Astrocyte of the cerebellum (primary cell): ENCODE results near the gene FRMD4A.

ENCODE experiments used
- DNase-seq: peaks from one replicate; pipeline ENCODE4 v3.0.0-alpha.2; 2011; ENCODE audit warnings: low read depth
- H3K4me3 ChIP-seq: 2 replicates; pipeline ENCODE4 v1.5.1; 2011; ENCODE audit warnings: mild to moderate bottlenecking, low read depth, low read length, moderate library complexity
- in situ Hi-C: cut with HindIII; loops from 2 replicates; pipeline ENCODE4 v1.10.0; 2017; ENCODE audit warnings: low sequenced_read_pairs
- TF ChIP-seq, protein P1 (sequence below): IDR thresholded peaks from 2 replicates; pipeline ENCODE4 v1.5.1; 2012; ENCODE audit warnings: low read length, low read depth, moderate library complexity, mild to moderate bottlenecking; ENCODE audit errors: missing control alignments

Gene FRMD4A

DNA sequence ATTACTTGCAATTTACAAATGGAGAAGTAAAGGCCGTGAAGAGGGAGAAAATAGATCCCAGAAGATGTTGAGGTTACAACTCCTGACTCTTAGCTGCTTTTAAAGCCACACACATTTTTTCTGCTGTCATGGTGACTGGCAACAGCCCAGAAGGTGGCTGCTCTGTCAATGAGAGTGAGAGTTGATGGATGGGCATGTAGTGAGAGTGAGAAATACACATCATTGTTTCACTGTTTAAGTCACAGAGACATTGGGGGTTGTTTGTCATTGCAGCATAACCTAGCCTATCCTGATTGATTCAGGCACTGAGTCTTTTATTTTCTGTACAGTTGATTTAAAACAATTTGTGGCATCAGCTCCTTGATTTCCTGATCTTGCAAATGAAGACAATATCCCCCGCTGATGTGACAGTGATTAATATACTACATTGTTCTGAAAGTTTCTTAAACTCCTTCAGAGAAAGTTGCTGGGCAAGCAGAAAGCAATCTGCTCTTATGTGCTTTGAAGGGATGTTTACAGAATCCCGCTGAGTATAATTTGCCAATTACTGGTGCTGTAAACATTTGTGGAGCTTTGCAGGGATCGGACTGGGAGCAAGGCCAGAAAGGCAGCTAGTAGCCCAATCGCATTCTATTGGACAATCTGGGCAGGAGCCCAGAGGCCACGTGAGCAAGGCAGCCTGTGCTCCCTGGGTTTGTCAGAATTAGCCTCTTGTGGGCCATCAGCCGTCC lies 514.4 kb downstream of the FRMD4A start:
- TF ChIP-seq, protein P1, sequence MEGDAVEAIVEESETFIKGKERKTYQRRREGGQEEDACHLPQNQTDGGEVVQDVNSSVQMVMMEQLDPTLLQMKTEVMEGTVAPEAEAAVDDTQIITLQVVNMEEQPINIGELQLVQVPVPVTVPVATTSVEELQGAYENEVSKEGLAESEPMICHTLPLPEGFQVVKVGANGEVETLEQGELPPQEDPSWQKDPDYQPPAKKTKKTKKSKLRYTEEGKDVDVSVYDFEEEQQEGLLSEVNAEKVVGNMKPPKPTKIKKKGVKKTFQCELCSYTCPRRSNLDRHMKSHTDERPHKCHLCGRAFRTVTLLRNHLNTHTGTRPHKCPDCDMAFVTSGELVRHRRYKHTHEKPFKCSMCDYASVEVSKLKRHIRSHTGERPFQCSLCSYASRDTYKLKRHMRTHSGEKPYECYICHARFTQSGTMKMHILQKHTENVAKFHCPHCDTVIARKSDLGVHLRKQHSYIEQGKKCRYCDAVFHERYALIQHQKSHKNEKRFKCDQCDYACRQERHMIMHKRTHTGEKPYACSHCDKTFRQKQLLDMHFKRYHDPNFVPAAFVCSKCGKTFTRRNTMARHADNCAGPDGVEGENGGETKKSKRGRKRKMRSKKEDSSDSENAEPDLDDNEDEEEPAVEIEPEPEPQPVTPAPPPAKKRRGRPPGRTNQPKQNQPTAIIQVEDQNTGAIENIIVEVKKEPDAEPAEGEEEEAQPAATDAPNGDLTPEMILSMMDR = no peak
- DNase-seq = peak; percentile 97
- in situ Hi-C loops = no loop called here
- H3K4me3 ChIP-seq = no peak overlapping the region

GRCh38 chr10:13815756-13816155 lies 515.0 kb downstream of the FRMD4A start:
- peak; percentile 27 for DNase-seq
- TF ChIP-seq, protein P1 = no peak
- in situ Hi-C loops = no loop called here
- H3K4me3 ChIP-seq = no peak overlapping the region

- TF ChIP-seq, protein P1 = no peak
- no peak for DNase-seq
- in situ Hi-C loops = no loop called here
These were observed 517.2 kb downstream of the FRMD4A start for GRCh38 chr10:13813550-13813949.

GRCh38 chr10:13812804-13813203 lies 517.9 kb downstream of the FRMD4A start:
- DNase-seq = no peak
- in situ Hi-C loops = no loop called here
- no peak overlapping the region for H3K4me3 ChIP-seq
- TF ChIP-seq, protein P1 = no peak

More at GRCh38 chr10:13813550-13813949, 517.2 kb downstream of the FRMD4A start:
- no peak overlapping the region for H3K4me3 ChIP-seq

GRCh38 chr10:13810568-13810967 lies 520.2 kb downstream of the FRMD4A start:
- TF ChIP-seq, protein P1 = no peak

DNA sequence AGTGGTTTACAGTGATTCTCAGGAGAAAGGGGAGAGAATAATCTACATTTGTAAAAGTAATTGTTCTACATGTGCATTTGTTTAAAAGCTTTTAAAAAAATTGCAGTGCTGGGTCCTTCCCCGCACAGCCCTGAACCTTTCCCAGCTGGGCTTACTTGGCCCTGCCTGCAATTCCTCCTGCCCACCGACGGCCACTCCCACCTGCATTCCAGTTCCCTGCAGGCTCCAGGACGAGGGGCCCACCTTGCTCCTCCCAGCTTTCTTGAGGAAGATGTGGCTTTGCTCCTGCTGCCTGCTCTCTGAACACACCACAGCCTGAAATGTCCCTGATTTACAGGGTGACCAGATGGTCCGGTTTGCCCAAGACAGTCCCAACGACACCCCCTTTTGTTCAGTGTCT lies 521.3 kb downstream of the FRMD4A start:
- no peak for DNase-seq
- TF ChIP-seq, protein P1 = no peak
- in situ Hi-C loops = loop anchor here (10.0 kb wide), 1 partner anchor 265 kb away; no protein-coding TSS in a partner anchor
- H3K4me3 ChIP-seq = no peak overlapping the region

More at GRCh38 chr10:13810568-13810967, 520.2 kb downstream of the FRMD4A start:
- in situ Hi-C loops = no loop called here
- no peak for DNase-seq
- no peak overlapping the region for H3K4me3 ChIP-seq
